GM06990 (cell line): Measurements from ENCODE around the gene WWP2.
"Not testable (repeated sequence)": the region's sequence is repeated elsewhere in the genome, so short reads cannot be mapped to it uniquely, and the experiment has no call there.

Source experiments
- DNase-seq: peaks from one replicate; pipeline ENCODE4 v3.0.0-alpha.2; 2011; ENCODE audit not compliant: insufficient read length; ENCODE audit errors: extremely low read depth
- H3K27me3 ChIP-seq: replicated peaks from 2 replicates; pipeline ENCODE4 v1.6.0; 2011; ENCODE audit warnings: low read length; ENCODE audit not compliant: control insufficient read depth, insufficient read depth
- H3K36me3 ChIP-seq: 2 replicates; pipeline ENCODE4 v1.5.1; 2011; ENCODE audit warnings: low read length; ENCODE audit not compliant: control insufficient read depth, insufficient read depth
- H3K4me3 ChIP-seq: replicated peaks from 2 replicates; pipeline ENCODE4 v1.5.1; 2011; ENCODE audit warnings: low read depth, mild to moderate bottlenecking, control low read depth, low read length
- TF ChIP-seq, protein P1 (sequence below): IDR thresholded peaks from 2 replicates; pipeline ENCODE4 v1.5.1; 2011; ENCODE audit warnings: low read length, control low read depth, mild to moderate bottlenecking, inconsistent platforms; ENCODE audit not compliant: insufficient read depth, poor library complexity, severe bottlenecking

The WWP2 gene

DNA sequence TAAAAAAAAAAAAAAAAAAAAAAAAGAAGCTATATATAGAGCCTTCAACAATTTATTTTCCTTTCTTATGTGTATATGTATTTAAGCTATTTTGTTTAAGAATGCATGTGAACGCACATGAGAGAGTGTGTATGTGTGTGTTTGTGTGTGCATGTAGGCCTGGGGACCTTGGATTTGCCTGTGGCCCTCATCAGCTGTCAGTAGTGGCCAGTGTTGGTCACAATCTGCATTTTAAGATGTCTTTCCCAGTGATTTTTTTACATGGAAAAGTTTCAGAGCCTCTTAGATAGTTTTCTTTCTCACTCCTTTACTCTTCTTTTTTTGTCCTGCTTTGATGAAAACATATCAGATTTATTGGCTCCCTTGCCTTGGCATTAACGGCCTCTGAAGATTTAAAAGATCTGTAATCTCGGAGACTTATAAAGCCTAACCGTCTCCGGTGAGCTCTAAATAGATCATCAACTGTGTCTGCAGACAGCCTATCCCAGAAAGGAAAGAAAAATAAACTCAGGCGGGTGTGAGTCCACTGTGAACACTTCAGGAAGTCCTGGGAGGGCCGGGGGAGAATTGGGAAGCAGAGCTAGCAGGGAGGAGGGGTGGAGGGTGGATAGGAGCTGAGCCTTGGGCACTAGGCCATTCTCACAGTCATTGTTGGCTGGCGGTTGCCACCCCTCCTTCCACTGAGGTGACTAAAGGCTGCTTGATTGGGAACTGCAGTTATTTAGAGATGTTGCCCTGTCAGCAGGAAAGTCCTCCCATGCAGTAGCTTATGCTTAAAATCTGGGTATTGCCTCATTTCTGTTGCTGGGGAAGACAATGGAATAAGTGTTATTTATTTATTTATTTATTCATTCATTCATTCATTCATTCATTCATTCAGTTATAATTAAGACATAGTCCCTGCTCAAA lies 86.8 kb downstream of the WWP2 start:
- no peaks in the 10 kb centered on the region; the same call in 1 of the 2 replicates for H3K36me3 ChIP-seq
- H3K4me3 ChIP-seq: no peak overlapping the region

DNA sequence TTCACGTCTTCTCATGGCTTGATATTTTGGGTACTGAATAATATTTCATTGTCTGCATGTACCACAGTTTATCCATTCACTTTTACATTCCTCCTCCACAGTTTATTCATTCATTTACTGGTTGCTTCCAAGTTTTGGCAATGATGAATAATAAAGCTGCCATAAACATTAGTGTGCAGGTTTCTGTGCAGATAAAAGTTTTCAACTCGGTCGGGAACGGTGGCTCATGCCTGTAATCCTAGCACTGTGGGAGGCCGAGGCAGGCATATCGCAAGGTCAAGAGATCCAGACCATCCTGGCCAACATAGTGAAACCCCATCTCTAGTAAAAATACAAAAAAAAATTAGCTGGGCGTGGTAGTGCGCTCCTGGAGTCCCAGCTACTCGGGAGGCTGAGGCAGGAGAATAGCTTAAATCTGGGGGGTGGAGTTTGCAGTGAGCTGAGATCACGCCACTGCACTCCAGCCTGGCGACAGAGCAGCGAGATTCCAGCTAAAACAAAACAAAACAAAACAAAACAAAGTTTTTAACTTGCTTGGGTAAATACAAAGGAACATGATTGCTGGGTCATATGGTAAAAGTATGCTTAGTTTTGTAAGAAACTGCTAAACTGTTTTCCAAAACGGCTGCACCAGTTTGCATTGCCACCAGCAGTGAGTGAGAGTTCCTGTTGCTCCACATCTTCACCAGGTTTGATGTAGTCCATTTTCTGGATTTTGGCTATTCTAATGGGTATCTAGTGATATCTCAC lies 89.5 kb downstream of the WWP2 start:
- TF ChIP-seq, protein P1, sequence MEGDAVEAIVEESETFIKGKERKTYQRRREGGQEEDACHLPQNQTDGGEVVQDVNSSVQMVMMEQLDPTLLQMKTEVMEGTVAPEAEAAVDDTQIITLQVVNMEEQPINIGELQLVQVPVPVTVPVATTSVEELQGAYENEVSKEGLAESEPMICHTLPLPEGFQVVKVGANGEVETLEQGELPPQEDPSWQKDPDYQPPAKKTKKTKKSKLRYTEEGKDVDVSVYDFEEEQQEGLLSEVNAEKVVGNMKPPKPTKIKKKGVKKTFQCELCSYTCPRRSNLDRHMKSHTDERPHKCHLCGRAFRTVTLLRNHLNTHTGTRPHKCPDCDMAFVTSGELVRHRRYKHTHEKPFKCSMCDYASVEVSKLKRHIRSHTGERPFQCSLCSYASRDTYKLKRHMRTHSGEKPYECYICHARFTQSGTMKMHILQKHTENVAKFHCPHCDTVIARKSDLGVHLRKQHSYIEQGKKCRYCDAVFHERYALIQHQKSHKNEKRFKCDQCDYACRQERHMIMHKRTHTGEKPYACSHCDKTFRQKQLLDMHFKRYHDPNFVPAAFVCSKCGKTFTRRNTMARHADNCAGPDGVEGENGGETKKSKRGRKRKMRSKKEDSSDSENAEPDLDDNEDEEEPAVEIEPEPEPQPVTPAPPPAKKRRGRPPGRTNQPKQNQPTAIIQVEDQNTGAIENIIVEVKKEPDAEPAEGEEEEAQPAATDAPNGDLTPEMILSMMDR: no peak
- no peak for DNase-seq

More for the DNA sequence above, 86.8 kb downstream of the WWP2 start:
- H3K27me3 ChIP-seq: no peaks in the 10 kb centered on the region
- TF ChIP-seq, protein P1: no peak
- no peak for DNase-seq

DNA sequence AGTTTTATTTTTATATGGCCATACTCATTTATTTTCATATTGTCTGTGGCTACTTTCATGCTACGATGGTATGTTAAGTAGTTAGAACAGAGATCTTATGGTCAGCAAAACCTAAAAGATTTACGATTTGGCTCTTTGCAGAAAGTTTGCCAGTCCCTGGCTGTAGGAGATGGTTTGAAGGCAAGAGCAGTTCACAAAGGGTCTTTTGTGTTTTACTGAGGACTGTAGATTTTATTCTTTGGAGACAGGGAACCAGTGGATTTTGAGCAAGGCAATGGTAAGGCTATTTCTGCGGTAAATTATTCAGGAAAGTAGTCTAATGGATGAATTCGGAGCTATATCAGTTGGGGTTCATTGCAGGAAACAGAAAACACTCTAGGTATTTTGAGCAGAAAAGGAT lies 90.7 kb downstream of the WWP2 start:
- TF ChIP-seq, protein P1: no peak

More for the DNA sequence above, 89.5 kb downstream of the WWP2 start:
- Histone ChIP-seq H3K27me3 (no peaks in the 10 kb centered on the region), H3K4me3 (no peak overlapping the region), H3K36me3 (no peaks in the 10 kb centered on the region)

DNA sequence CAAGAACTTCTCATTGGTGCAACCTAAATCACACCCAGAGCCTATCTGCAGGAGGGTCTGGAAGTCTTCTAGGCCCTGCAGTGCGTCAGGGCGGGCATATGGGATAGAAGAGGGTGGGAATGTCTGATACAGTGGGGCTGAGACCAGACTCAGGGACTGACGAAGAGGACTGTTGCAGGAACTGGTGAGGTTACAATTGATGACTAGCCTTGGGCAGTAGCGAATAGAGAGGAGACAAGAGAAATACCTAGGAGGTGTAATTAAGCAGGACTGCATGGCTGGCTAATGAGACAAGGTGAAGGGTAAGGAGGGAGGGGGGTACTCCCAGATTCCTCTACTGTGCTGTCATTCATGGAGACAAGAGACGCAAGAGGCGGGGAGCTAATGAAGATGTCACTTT lies 91.3 kb downstream of the WWP2 start:
- DNase-seq: no peak
- H3K27me3 ChIP-seq: no peaks in the 10 kb centered on the region
- TF ChIP-seq, protein P1: no peak
- H3K36me3 ChIP-seq: no peaks in the 10 kb centered on the region
- no peak overlapping the region for H3K4me3 ChIP-seq

More for the DNA sequence above, 90.7 kb downstream of the WWP2 start:
- Histone ChIP-seq H3K36me3 (no peaks in the 10 kb centered on the region), H3K27me3 (no peaks in the 10 kb centered on the region), H3K4me3 (no peak overlapping the region)
- DNase-seq: no peak

DNA sequence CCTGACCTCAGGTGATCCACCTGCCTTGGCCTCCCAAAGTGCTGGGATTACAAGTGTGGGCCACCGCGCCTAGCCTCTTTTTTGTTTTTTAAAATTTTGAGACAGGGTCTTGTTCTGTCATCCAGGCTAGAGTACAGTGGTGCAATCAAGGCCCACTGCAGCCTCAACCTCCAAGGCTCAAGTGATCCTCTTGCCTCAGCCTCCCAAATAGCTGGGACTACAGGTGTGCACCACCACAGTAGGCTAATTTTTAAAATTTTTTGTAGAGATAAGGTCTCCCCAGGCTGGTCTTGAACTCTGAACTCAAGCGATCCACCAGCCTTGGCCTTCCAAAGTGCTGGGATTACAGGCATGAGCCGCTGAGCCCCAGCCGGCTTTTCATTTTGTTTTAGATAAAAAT lies 92.6 kb downstream of the WWP2 start:
- DNase-seq, H3K27me3 ChIP-seq, H3K36me3 ChIP-seq, H3K4me3 ChIP-seq: not testable (repeated sequence)

DNA sequence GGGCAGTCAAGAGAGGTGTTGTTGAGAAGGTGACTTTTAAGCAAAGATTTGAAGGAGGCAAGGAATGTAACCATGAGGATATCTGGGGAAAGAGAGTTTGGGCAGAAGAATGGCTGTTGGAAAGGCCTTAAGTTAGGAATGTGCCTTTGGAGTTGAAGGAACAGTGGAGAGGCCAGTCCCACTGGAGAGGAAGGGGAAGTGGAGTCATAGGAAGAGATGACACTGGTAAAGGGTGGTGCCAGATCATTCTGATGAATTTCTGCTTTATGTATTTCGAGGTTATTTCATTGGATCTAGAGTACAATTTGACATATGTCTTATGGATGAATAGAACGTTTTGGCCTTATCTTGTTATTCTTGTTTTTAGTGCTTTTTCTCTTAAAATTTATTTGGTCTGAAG lies 93.5 kb downstream of the WWP2 start:
- no peak for DNase-seq
- H3K27me3 ChIP-seq: no peaks in the 10 kb centered on the region
- TF ChIP-seq, protein P1: no peak
- H3K36me3 ChIP-seq: no peaks in the 10 kb centered on the region
- H3K4me3 ChIP-seq: no peak overlapping the region
